AG09309 (cell line): ENCODE data around the gene FADS2.

Source experiments
- DNase-seq: peaks from one replicate; pipeline ENCODE4 v3.0.0-alpha.2; 2010; ENCODE audit warnings: low read depth
- H3K4me3 ChIP-seq: 2 replicates; pipeline ENCODE4 v1.5.1; 2011; ENCODE audit warnings: mild to moderate bottlenecking, low read depth, low read length, moderate library complexity; ENCODE audit not compliant: control insufficient read depth
- CTCF ChIP-seq: IDR thresholded peaks from 2 replicates; pipeline ENCODE4 v1.5.1; 2011; ENCODE audit warnings: mild to moderate bottlenecking, low read depth, low read length, inconsistent platforms; ENCODE audit not compliant: insufficient read depth, control insufficient read depth; ENCODE audit errors: missing control alignments

The FADS2 gene

GRCh38 chr11:61901397-61901796, 73.3 kb downstream of the FADS2 start:
- DNase-seq = no peak
- no peak overlapping the region for H3K4me3 ChIP-seq
- no peak for TF ChIP-seq CTCF

GRCh38 chr11:61902313-61902712, 74.2 kb downstream of the FADS2 start:
- no peak for DNase-seq
- TF ChIP-seq CTCF = no peak

GRCh38 chr11:61903845-61904244, 75.7 kb downstream of the FADS2 start:
- no peak for TF ChIP-seq CTCF
- DNase-seq = no peak
- no peak overlapping the region for H3K4me3 ChIP-seq

More at GRCh38 chr11:61902313-61902712, 74.2 kb downstream of the FADS2 start:
- H3K4me3 ChIP-seq = no peak overlapping the region

GRCh38 chr11:61904539-61905048, 76.5 kb downstream of the FADS2 start:
- no peak for TF ChIP-seq CTCF
- DNase-seq = no peak
- H3K4me3 ChIP-seq = no peak overlapping the region

- no peak for DNase-seq
- no peak overlapping the region for H3K4me3 ChIP-seq
- TF ChIP-seq CTCF = no peak
Observed at GRCh38 chr11:61905067-61905696, 77.1 kb downstream of the FADS2 start.

- no peak for TF ChIP-seq CTCF
- DNase-seq = no peak
- H3K4me3 ChIP-seq = no peak overlapping the region
Observed at GRCh38 chr11:61905801-61906521, 77.9 kb downstream of the FADS2 start.
